K562 (cell line): Measurements from ENCODE around the gene ZNF609. TPM values are rescaled to one million over a fixed set of nuclear protein-coding genes. Genes with fewer than 3 reads are reported as not detected.

Experiments used
- ATAC-seq: fragments of 200-7000 bp; cut with Tn5 transposase; 3 replicates; pipeline ENCODE4 v1.9.1; 2020; ENCODE audit warnings: moderate library complexity
- BruUV-seq: library from RNA; stranded (reverse); fragments of 400-500 nt; replicated peaks from 2 replicates; lab custom pipeline; 2021; lab: Mats Ljungman, UMichigan
- CTCF ChIA-PET: fragments of 300-600 bp; formaldehyde crosslinking; extraction: SDS; loops from one replicate; lab custom pipeline; 2021; ENCODE audit warnings: low intra/inter-chr PET ratio; lab: Yijun Ruan, JAX
- POLR2A ChIA-PET: fragments of 300-600, 350-650 bp; sonication (Branson Sonifier 250); formaldehyde crosslinking; extraction: SDS; loops from one replicate; lab custom pipeline; 2021; ENCODE audit warnings: antibody characterized with exemption, inconsistent platforms; lab: Yijun Ruan, JAX
- DNase-seq, 4 experiments: peaks; one replicate each; pipeline versions ENCODE4 v3.0.0 to v3.0.0-alpha.2; 2011 to 2018; ENCODE audit warnings: low spot score in 3 of 4, mixed read lengths in 3 of 4; ENCODE audit errors: extremely low read depth in 1 of 4
- FAIRE-seq: peaks from 2 replicates; lab custom pipeline; 2011; peaks lifted over from hg19 to GRCh38; lab: Jason Lieb, UNC
- H2AFZ ChIP-seq: 2 replicates; pipeline ENCODE4 v1.6.0; 2011; ENCODE audit warnings: low read depth, low read length, control low read depth, inconsistent platforms
- H3K27ac ChIP-seq: fragments of 200-600 bp; 3 replicates; pipeline ENCODE4 v1.8.0; 2011; ENCODE audit warnings: low read depth, mild to moderate bottlenecking, control low read depth, inconsistent platforms, low read length, moderate library complexity, mixed read lengths; ENCODE audit errors: extremely low read depth
- H3K27me3 ChIP-seq, 2 experiments: fragments of 300-600 bp in 1 of 2; 2 replicates in 1 of 2; 3 replicates in 1 of 2; pipeline versions ENCODE4 v1.6.0 to v1.8.0; 2011; ENCODE audit warnings: inconsistent platforms in 2 of 2, low read length in 2 of 2, mild to moderate bottlenecking in 1 of 2, mixed read lengths in 1 of 2, moderate library complexity in 1 of 2; ENCODE audit not compliant: control insufficient read depth in 2 of 2, insufficient read depth in 2 of 2
- H3K36me3 ChIP-seq: fragments of 300-600 bp; 3 replicates; pipeline ENCODE4 v1.8.0; 2011; ENCODE audit warnings: mild to moderate bottlenecking, low read length, inconsistent platforms; ENCODE audit not compliant: control insufficient read depth, insufficient read depth
- H3K4me1 ChIP-seq, 2 experiments: fragments of 200-600 bp in 1 of 2; replicated peaks in 1 of 2; 2 replicates in 1 of 2; 3 replicates in 1 of 2; pipeline versions ENCODE4 v1.5.1 to v1.8.0; 2011; ENCODE audit warnings: inconsistent platforms in 2 of 2, low read length in 2 of 2, mild to moderate bottlenecking in 1 of 2, mixed read lengths in 1 of 2, moderate library complexity in 1 of 2; ENCODE audit not compliant: control insufficient read depth in 2 of 2, insufficient read depth in 2 of 2
- H3K4me2 ChIP-seq: 2 replicates; pipeline ENCODE4 v1.6.1; 2011; ENCODE audit warnings: low read length, control low read depth, inconsistent platforms, mixed read lengths; ENCODE audit not compliant: insufficient read depth
- H3K4me3 ChIP-seq: fragments of 200-600 bp; sonication (generic), shearing (Covaris generic); 2 replicates; pipeline ENCODE4 v1.5.1; 2016; ENCODE audit warnings: control low read depth, inconsistent platforms
- H3K79me2 ChIP-seq: fragments of 200-600 bp; 3 replicates; pipeline ENCODE4 v1.8.0; 2011; ENCODE audit warnings: low read length, inconsistent platforms; ENCODE audit not compliant: control insufficient read depth, insufficient read depth
- H3K9ac ChIP-seq, 2 experiments: 2 replicates each; pipeline versions ENCODE4 v1.6.0 to v1.6.1; 2011; ENCODE audit warnings: low read depth in 2 of 2, low read length in 2 of 2, control low read depth in 1 of 2, inconsistent platforms in 1 of 2, mild to moderate bottlenecking in 1 of 2, mixed read lengths in 1 of 2; ENCODE audit not compliant: insufficient read depth in 1 of 2
- H3K9me1 ChIP-seq: one replicate; pipeline ENCODE4 v1.6.0; 2011; ENCODE audit warnings: inconsistent platforms, mild to moderate bottlenecking, low read length, moderate library complexity; ENCODE audit not compliant: control insufficient read depth, insufficient read depth
- H3K9me3 ChIP-seq: replicated peaks from 2 replicates; pipeline ENCODE4 v1.5.1; 2011; ENCODE audit warnings: low read depth, low read length, inconsistent platforms; ENCODE audit not compliant: control insufficient read depth, insufficient read depth
- H4K20me1 ChIP-seq: replicated peaks from 2 replicates; pipeline ENCODE4 v1.6.1; 2011; ENCODE audit warnings: low read length, inconsistent platforms, mixed read lengths; ENCODE audit not compliant: control insufficient read depth, insufficient read depth
- CEBPG ChIP-seq, 3 experiments: fragments of 200-800 bp in 1 of 3; sonication (Bioruptor generic) in 1 of 3; sonication (generic) in 1 of 3; formaldehyde crosslinking in 1 of 3; IDR thresholded peaks in 2 of 3; conservative IDR thresholded peaks in 1 of 3; 2 replicates each; pipeline versions ENCODE4 v1.6.1 to v1.8.0; 2016 to 2022; ENCODE audit warnings: missing compliant biosample characterization in 2 of 3, missing genetic modification characterization in 2 of 3, mild to moderate bottlenecking in 1 of 3, missing genetic modification reagents in 1 of 3
- IRF9 ChIP-seq: fragments of 450-650 bp; IDR thresholded peaks from 2 replicates; pipeline ENCODE4 v1.6.1; 2016; ENCODE audit warnings: missing biosample characterization, missing genetic modification characterization
- KLF10 ChIP-seq: fragments of 250-450 bp; sonication (Bioruptor Pico); IDR thresholded peaks from 2 replicates; pipeline ENCODE4 v1.6.1; 2021; ENCODE audit warnings: matching md5 sums
- MLLT1 ChIP-seq, 2 experiments: fragments of 450-650 bp; IDR thresholded peaks; 2 replicates each; pipeline ENCODE4 v1.6.1; 2016
- NRF1 ChIP-seq, 2 experiments: fragments of 450-650 bp; IDR thresholded peaks in 1 of 2; conservative IDR thresholded peaks in 1 of 2; 2 replicates each; pipeline ENCODE4 v1.6.1; 2014; ENCODE audit warnings: mild to moderate bottlenecking in 2 of 2
- ZNF121 ChIP-seq: sonication (generic); formaldehyde crosslinking; conservative IDR thresholded peaks from 2 replicates; pipeline ENCODE4 v1.8.0; 2022; ENCODE audit warnings: missing genetic modification reagents
- WGBS: fragments of 100-300 bp; shearing (Covaris generic); methylation state at CpG from one replicate; pipeline ENCODE4 v1.1.6; 2016; ENCODE audit warnings: low coverage, mixed read lengths; ENCODE audit not compliant: insufficient coverage; ENCODE audit errors: missing lambda C conversion rate; 5-methylcytosine and 5-hydroxymethylcytosine counted together
- in situ Hi-C: fragments of 300-500 bp; cut with MboI; formaldehyde crosslinking; loops from 4 replicates; pipeline ENCODE4 v1.15.0; 2018; ENCODE audit warnings: inconsistent platforms, mixed read lengths
- intact Hi-C: fragments of 100-400 bp; cut with micrococcal nuclease; formaldehyde crosslinking; loops from 2 replicates; pipeline ENCODE4 v1.14.2; 2022
- polyA plus RNA-seq, 8 experiments: library from polyadenylated mRNA; depleted of rRNA in 4 of 8; stranded (reverse) in 5 of 8; unstranded in 3 of 8; fragments of >200 nt; fragmentation: Nextera tagmentation in 2 of 8; fragmentation: Illumina TruSeq in 1 of 8; extraction: Ambion mirVana in 2 of 8; extraction: Trizol in 1 of 8; gene quantifications; 2 replicates each; pipeline versions ENCODE4 v1.2.1 to v1.2.3, GENCODE V29; 2011 to 2014; ENCODE audit warnings: inconsistent platforms in 1 of 8, missing spikeins in 1 of 8
- total RNA-seq, 7 experiments: library from RNA; depleted of rRNA in 6 of 7; stranded (reverse); fragments of >200 nt in 6 of 7; fragmentation: Illumina TruSeq in 2 of 7; extraction: Trizol in 2 of 7; gene quantifications; 2 replicates each; pipeline versions ENCODE4 v1.2.1 to v1.2.3, GENCODE V29; 2011 to 2021; ENCODE audit warnings: low replicate concordance in 1 of 7

ZNF609 gene
- total and polyA plus RNA-seq, 9 of the 15 experiments (the other 6 are each of a cell fraction or from before 2014, with no cell fraction given): 3.0 to 38.7 (median 17.8) TPM

GRCh38 chr15:64513823-64514222 is 53.4 kb downstream of the ZNF609 start:
- FAIRE-seq: no peak
- no peaks in the 10 kb centered on the region for H3K4me1 ChIP-seq
- no peak overlapping the region for H3K27ac ChIP-seq
- TF ChIP-seq NRF1 (conservative IDR thresholded peaks at IDR 0.05 in 1 of 2, IDR thresholded peaks at IDR 0.05 in 1 of 2): no peak
- TF ChIP-seq MLLT1 (IDR thresholded peaks at IDR 0.05): no peak
- no peak for TF ChIP-seq CEBPG (CRISPR knock-in tag; IDR thresholded peaks at IDR 0.05)
- TF ChIP-seq CEBPG (tag; conservative IDR thresholded peaks at IDR 0.05 in 1 of 2, IDR thresholded peaks at IDR 0.05 in 1 of 2): no peak
- peak; percentile 75 for TF ChIP-seq ZNF121 (CRISPR knock-in tag)
- no peak for TF ChIP-seq KLF10 (CRISPR knock-in tag)
- no peak for TF ChIP-seq IRF9 (tag)
- TF ChIP-seq, all 486 proteins: peak for 1
- no peak for ATAC-seq
- WGBS: 77% methylated on average over 3 of the region's 3 CpGs
- no TSS peak for BruUV-seq
- Histone ChIP-seq H3K79me2 (peaks cover 92% of the 10 kb centered on the region), H3K9me3 (no peaks in the 10 kb centered on the region), H3K27me3 (no peaks in the 10 kb centered on the region), H3K4me2 (no peak overlapping the region), H3K36me3 (peaks cover 16% of the 10 kb centered on the region; the same call in 2 of the 3 replicates), H3K9ac (no peak overlapping the region), H4K20me1 (peaks cover 13% of the 10 kb centered on the region; the same call in 1 of the 2 replicates), H3K9me1 (no peaks in the 10 kb centered on the region), H3K4me3 (no peak overlapping the region), H2AFZ (no peak overlapping the region)
- in situ Hi-C loops (no loop called here), intact Hi-C loops (no loop called here)
- ChIA-PET POLR2A (interaction anchor here (0.6 to 1.8 kb wide), 6 partner anchors 9 to 161 kb away, joined by 3 to 10 read pairs (median 3); no protein-coding TSS in a partner anchor), CTCF (no interaction called here)
- no peak for DNase-seq
